CD4-positive, alpha-beta T cell (primary cell): ENCODE measurements around the gene LRWD1. TPM values are rescaled to one million over a fixed set of nuclear protein-coding genes. Genes with fewer than 3 reads are reported as not detected.

Experiments used
- ATAC-seq: fragments of 200-7000 bp; cut with Tn5 transposase; one replicate; pipeline ENCODE4 v1.10.0; 2022; ENCODE audit warnings: mild to moderate bottlenecking; ENCODE audit not compliant: poor library complexity
- CTCF ChIA-PET: fragments of 350-600 bp; sonication (Branson Sonifier 250); formaldehyde crosslinking; loops from one replicate; lab custom pipeline; 2021; ENCODE audit warnings: antibody characterized with exemption, inconsistent platforms; lab: Charles Lee
- POLR2A ChIA-PET: fragments of 350-600 bp; sonication (Branson Sonifier 250); formaldehyde crosslinking; loops from one replicate; lab custom pipeline; 2021; ENCODE audit warnings: antibody characterized with exemption, inconsistent platforms; lab: Charles Lee
- DNase-seq, 14 experiments: peaks; one replicate each; pipeline ENCODE4 v3.0.0-alpha.2; 2013 to 2020; ENCODE audit warnings: mixed read lengths in 2 of 14
- H3K27ac ChIP-seq, 2 donors: one replicate each; pipeline versions ENCODE4 v1.5.1 to v1.7.0; 2013; ENCODE audit warnings: low read length in 2 of 2, low read depth in 1 of 2, mild to moderate bottlenecking in 1 of 2
- H3K27me3 ChIP-seq, 2 experiments: 1 replicate in 1 of 2; 2 replicates in 1 of 2; pipeline versions ENCODE4 v1.6.1 to v1.7.0; 2013; ENCODE audit warnings: low read length in 2 of 2, control low read depth in 1 of 2, mild to moderate bottlenecking in 1 of 2, moderate library complexity in 1 of 2; ENCODE audit not compliant: insufficient read depth in 2 of 2, control insufficient read depth in 1 of 2
- H3K36me3 ChIP-seq: one replicate; pipeline ENCODE4 v1.6.1; 2013; ENCODE audit warnings: low read length, control low read depth; ENCODE audit not compliant: insufficient read depth
- H3K4me1 ChIP-seq: one replicate; pipeline ENCODE4 v1.6.1; 2013; ENCODE audit warnings: low read length, control low read depth; ENCODE audit not compliant: insufficient read depth
- H3K4me3 ChIP-seq: one replicate; pipeline ENCODE4 v1.5.1; 2013; ENCODE audit warnings: mild to moderate bottlenecking, low read length, moderate library complexity
- H3K9me3 ChIP-seq, 2 experiments: 1 replicate in 1 of 2; 2 replicates in 1 of 2; pipeline versions ENCODE4 v1.6.1 to v1.7.0; 2013; ENCODE audit warnings: low read length in 2 of 2, mild to moderate bottlenecking in 2 of 2, control low read depth in 1 of 2, moderate library complexity in 1 of 2; ENCODE audit not compliant: control insufficient read depth in 1 of 2, insufficient read depth in 1 of 2
- H3K27ac Mint-ChIP-seq: one replicate; pipeline ENCODE4 v1.8.0; 2020; ENCODE audit warnings: mixed read lengths
- H3K27me3 Mint-ChIP-seq: one replicate; pipeline ENCODE4 v1.8.0; 2021; ENCODE audit warnings: mixed read lengths
- H3K36me3 Mint-ChIP-seq: one replicate; pipeline ENCODE4 v1.8.0; 2021; ENCODE audit warnings: low read depth, mixed read lengths
- H3K4me1 Mint-ChIP-seq: one replicate; pipeline ENCODE4 v1.8.0; 2021; ENCODE audit warnings: low read depth, mixed read lengths
- H3K4me3 Mint-ChIP-seq: one replicate; pipeline ENCODE4 v1.8.0; 2020; ENCODE audit warnings: mild to moderate bottlenecking, mixed read lengths
- H3K9me3 Mint-ChIP-seq: one replicate; pipeline ENCODE4 v1.8.0; 2020; ENCODE audit warnings: mixed read lengths
- intact Hi-C, 2 experiments: fragments of 100-400 bp; cut with DNase I in 1 of 2; cut with micrococcal nuclease in 1 of 2; formaldehyde crosslinking; loops; one replicate each; pipeline versions ENCODE4 v1.15.1 to v1.9.0; 2023 to 2025; cut with DNase I, micrococcal nuclease
- total RNA-seq, 174 experiments: library from RNA in 2 of 174; stranded (reverse) in 2 of 174; gene quantifications; one replicate each; pipeline ENCODE4 v1.2.3 and lab custom pipeline; 2021 to 2026
- TF ChIP-seq, protein P1 (sequence below): fragments of 200-600 bp; IDR thresholded peaks from one replicate; pipeline ENCODE4 v1.8.0; 2022; ENCODE audit warnings: antibody characterized with exemption, mild to moderate bottlenecking

Gene LRWD1
- total RNA-seq, 2 experiments from 2014 or later: 12.9 to 13.9 TPM

DNA sequence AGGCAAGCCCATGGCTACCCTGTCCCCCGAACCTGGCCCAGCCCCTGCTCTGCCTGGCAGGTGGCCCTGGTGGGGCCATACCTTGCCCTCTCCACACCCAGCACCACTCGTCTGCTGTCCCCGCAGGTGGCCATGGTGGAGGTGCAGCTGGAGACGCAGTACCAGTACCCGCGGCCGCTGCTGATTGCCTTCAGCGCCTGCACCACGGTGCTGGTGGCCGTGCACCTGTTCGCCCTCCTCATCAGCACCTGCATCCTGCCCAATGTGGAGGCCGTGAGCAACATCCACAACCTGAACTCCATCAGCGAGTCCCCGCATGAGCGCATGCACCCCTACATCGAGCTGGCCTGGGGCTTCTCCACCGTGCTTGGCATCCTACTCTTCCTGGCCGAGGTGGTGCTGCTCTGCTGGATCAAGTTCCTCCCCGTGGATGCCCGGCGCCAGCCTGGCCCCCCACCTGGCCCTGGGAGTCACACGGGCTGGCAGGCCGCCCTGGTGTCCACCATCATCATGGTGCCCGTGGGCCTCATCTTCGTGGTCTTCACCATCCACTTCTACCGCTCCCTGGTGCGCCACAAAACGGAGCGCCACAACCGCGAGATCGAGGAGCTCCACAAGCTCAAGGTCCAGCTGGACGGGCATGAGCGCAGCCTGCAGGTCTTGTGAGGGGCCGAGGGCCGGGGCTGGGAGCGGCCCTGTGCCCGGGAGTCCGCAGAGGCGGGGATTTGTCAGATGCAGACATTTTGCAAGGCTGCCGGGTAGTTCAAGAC is 18.2 kb upstream of the LRWD1 start:
- H3K9me3 ChIP-seq: no peaks in the 10 kb centered on the region
- POLR2A ChIA-PET: no interaction called here
- TF ChIP-seq, protein P1, sequence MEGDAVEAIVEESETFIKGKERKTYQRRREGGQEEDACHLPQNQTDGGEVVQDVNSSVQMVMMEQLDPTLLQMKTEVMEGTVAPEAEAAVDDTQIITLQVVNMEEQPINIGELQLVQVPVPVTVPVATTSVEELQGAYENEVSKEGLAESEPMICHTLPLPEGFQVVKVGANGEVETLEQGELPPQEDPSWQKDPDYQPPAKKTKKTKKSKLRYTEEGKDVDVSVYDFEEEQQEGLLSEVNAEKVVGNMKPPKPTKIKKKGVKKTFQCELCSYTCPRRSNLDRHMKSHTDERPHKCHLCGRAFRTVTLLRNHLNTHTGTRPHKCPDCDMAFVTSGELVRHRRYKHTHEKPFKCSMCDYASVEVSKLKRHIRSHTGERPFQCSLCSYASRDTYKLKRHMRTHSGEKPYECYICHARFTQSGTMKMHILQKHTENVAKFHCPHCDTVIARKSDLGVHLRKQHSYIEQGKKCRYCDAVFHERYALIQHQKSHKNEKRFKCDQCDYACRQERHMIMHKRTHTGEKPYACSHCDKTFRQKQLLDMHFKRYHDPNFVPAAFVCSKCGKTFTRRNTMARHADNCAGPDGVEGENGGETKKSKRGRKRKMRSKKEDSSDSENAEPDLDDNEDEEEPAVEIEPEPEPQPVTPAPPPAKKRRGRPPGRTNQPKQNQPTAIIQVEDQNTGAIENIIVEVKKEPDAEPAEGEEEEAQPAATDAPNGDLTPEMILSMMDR: no peak
- H3K36me3 Mint-ChIP-seq: peaks cover 5% of the 10 kb centered on the region
- H3K27ac Mint-ChIP-seq: no peak overlapping the region
- H3K27me3 Mint-ChIP-seq: no peaks in the 10 kb centered on the region
- peaks cover 5% of the 10 kb centered on the region for H3K4me1 ChIP-seq
- DNase-seq (no peak), ATAC-seq (no peak)
- peaks cover 33% of the 10 kb centered on the region for H3K36me3 ChIP-seq
- no peak overlapping the region for H3K4me3 Mint-ChIP-seq
- no peak overlapping the region for H3K27ac ChIP-seq
- no peak overlapping the region for H3K4me3 ChIP-seq
- intact Hi-C loops: no loop called here
- no peaks in the 10 kb centered on the region for H3K9me3 Mint-ChIP-seq
- no peaks in the 10 kb centered on the region for H3K27me3 ChIP-seq
- peaks cover 4% of the 10 kb centered on the region for H3K4me1 Mint-ChIP-seq
- CTCF ChIA-PET: no interaction called here

DNA sequence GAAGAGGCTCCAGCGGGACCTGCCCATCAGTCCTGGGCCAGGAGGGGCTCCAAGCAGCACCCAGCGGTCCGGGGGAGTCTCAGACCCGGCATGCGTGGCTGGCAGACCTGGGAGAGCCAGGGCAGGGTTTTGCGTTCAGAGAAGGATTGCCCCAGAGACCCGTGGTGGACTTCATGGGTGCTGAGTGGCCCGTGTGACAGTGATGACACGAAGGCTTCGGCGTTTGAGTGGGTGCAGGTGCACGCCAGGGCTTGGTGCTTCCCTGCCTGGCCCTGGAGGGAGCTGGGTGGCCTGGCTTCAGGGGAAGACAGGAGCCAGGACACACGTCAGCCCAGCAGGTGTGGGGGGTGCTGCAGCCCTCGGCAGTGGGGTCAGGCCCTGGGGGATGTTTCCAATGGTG is 17.5 kb upstream of the LRWD1 start:
- no peaks in the 10 kb centered on the region for H3K9me3 Mint-ChIP-seq
- intact Hi-C loops: no loop called here
- POLR2A ChIA-PET: no interaction called here
- H3K4me1 Mint-ChIP-seq: peaks cover 4% of the 10 kb centered on the region
- Histone ChIP-seq H3K4me1 (peaks cover 5% of the 10 kb centered on the region), H3K36me3 (peaks cover 29% of the 10 kb centered on the region), H3K27me3 (no peaks in the 10 kb centered on the region), H3K4me3 (no peak overlapping the region), H3K9me3 (no peaks in the 10 kb centered on the region), H3K27ac (no peak overlapping the region)
- H3K36me3 Mint-ChIP-seq: no peaks in the 10 kb centered on the region
- no peaks in the 10 kb centered on the region for H3K27me3 Mint-ChIP-seq
- H3K27ac Mint-ChIP-seq: no peak overlapping the region
- no peak overlapping the region for H3K4me3 Mint-ChIP-seq
- DNase-seq: no peak
- TF ChIP-seq, protein P1: no peak
- no peak for ATAC-seq
- CTCF ChIA-PET: interaction anchor here (6.3 kb wide), 1 partner anchor 34 kb away, joined by 43 read pairs; no protein-coding TSS in a partner anchor

DNA sequence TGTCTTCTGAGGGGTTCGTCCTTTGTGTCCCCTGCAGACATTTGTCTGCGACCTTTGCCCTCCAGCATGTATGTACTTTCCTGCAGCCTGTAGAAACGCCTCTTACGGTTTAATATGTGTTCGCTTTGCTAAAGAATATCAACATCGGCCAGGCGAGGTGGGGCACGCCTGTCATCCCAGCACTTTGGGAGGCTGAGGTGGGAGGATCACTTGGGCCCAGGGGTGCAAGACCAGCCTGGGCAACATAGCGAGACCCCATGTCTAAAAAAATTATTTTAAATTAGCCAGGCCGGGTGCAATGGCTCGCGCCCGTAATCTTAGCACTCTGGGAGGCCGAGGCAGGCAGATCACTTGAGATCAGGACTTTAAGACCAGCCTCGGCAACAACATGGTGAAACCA is 15.6 kb upstream of the LRWD1 start:
- Histone ChIP-seq H3K4me3 (no peak overlapping the region), H3K36me3 (peaks cover 24% of the 10 kb centered on the region), H3K27me3 (no peaks in the 10 kb centered on the region), H3K27ac (no peak overlapping the region), H3K4me1 (peaks cover 5% of the 10 kb centered on the region), H3K9me3 (no peaks in the 10 kb centered on the region)
- TF ChIP-seq, protein P1: no peak
- H3K9me3 Mint-ChIP-seq: no peaks in the 10 kb centered on the region
- ATAC-seq (no peak), DNase-seq (no peak)
- intact Hi-C loops: no loop called here
- H3K27me3 Mint-ChIP-seq: no peaks in the 10 kb centered on the region
- CTCF ChIA-PET: interaction anchor here (0.7 to 6.3 kb wide), 5 partner anchors 15 to 45 kb away, joined by 3 to 43 read pairs (median 8); no protein-coding TSS in a partner anchor
- POLR2A ChIA-PET: interaction anchor here (1.1 to 2.5 kb wide), 4 partner anchors 23 to 53 kb away, joined by 8 to 14 read pairs (median 8); partner anchors contain the start of gene PRKRIP1
- no peak overlapping the region for H3K4me3 Mint-ChIP-seq
- H3K4me1 Mint-ChIP-seq: peaks cover 4% of the 10 kb centered on the region
- H3K36me3 Mint-ChIP-seq: no peaks in the 10 kb centered on the region
- no peak overlapping the region for H3K27ac Mint-ChIP-seq
